BJ (cell line): ENCODE results near the gene ZNF177. TPM values are rescaled to one million over a fixed set of nuclear protein-coding genes. Genes with fewer than 3 reads are reported as not detected.

ENCODE experiments used
- CTCF ChIA-PET: fragments of 350-600 bp; formaldehyde crosslinking; extraction: SDS; loops from one replicate; lab custom pipeline; 2021; ENCODE audit warnings: antibody characterized with exemption, inconsistent platforms; lab: Yijun Ruan, JAX
- POLR2A ChIA-PET: fragments of 300-600 bp; sonication (Branson Sonifier 250); formaldehyde crosslinking; extraction: SDS; loops from one replicate; lab custom pipeline; 2021; ENCODE audit warnings: antibody characterized with exemption; lab: Charles Lee
- DNase-seq: peaks from one replicate; pipeline ENCODE4 v3.0.0-alpha.2; 2011; ENCODE audit warnings: low read depth
- H3K27me3 ChIP-seq: 2 replicates; pipeline ENCODE4 v1.6.0; 2011; ENCODE audit warnings: low read length; ENCODE audit not compliant: control insufficient read depth, insufficient read depth
- H3K36me3 ChIP-seq: 2 replicates; pipeline ENCODE4 v1.5.1; 2011; ENCODE audit warnings: low read length; ENCODE audit not compliant: control insufficient read depth, insufficient read depth
- H3K4me3 ChIP-seq: 2 replicates; pipeline ENCODE4 v1.5.1; 2011; ENCODE audit warnings: low read depth, mild to moderate bottlenecking, control low read depth, low read length
- polyA plus RNA-seq: library from polyadenylated mRNA; depleted of rRNA; stranded (reverse); fragments of >200 nt; gene quantifications from 2 replicates; pipeline ENCODE4 v1.2.3, GENCODE V29; 2011
- TF ChIP-seq, protein P1 (sequence below): IDR thresholded peaks from 2 replicates; pipeline ENCODE4 v1.5.1; 2011; ENCODE audit warnings: low read depth, mild to moderate bottlenecking, control low read depth, inconsistent platforms, low read length, moderate library complexity; ENCODE audit not compliant: insufficient read depth

The ZNF177 gene
- polyA plus RNA-seq, 1 experiment: 0.94 TPM

DNA sequence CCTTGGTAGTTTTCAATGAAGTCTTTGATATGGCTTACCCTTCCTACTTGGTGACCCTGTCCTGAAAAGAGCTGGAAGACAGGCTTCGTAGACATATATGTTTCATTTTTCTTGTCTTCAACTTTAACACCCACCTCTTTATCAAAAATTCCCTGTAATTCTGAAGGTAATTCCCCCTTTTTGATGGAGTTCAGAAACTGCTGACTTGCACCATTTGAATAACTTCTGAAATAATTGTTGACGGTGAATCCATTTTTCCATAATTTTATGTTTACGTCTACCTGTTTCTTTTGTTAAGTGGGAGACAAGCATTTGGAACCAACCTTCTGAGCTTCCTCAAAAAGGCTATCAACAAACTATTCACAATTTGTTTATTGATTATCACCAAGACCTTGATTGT, 14.6 kb upstream of the ZNF177 start:
- no peak for DNase-seq
- ChIA-PET CTCF (no interaction called here), POLR2A (no interaction called here)
- no peaks in the 10 kb centered on the region; the same call in 1 of the 2 replicates for H3K36me3 ChIP-seq
- H3K27me3 ChIP-seq: no peaks in the 10 kb centered on the region
- TF ChIP-seq, protein P1, sequence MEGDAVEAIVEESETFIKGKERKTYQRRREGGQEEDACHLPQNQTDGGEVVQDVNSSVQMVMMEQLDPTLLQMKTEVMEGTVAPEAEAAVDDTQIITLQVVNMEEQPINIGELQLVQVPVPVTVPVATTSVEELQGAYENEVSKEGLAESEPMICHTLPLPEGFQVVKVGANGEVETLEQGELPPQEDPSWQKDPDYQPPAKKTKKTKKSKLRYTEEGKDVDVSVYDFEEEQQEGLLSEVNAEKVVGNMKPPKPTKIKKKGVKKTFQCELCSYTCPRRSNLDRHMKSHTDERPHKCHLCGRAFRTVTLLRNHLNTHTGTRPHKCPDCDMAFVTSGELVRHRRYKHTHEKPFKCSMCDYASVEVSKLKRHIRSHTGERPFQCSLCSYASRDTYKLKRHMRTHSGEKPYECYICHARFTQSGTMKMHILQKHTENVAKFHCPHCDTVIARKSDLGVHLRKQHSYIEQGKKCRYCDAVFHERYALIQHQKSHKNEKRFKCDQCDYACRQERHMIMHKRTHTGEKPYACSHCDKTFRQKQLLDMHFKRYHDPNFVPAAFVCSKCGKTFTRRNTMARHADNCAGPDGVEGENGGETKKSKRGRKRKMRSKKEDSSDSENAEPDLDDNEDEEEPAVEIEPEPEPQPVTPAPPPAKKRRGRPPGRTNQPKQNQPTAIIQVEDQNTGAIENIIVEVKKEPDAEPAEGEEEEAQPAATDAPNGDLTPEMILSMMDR: no peak
- no peak overlapping the region for H3K4me3 ChIP-seq

DNA sequence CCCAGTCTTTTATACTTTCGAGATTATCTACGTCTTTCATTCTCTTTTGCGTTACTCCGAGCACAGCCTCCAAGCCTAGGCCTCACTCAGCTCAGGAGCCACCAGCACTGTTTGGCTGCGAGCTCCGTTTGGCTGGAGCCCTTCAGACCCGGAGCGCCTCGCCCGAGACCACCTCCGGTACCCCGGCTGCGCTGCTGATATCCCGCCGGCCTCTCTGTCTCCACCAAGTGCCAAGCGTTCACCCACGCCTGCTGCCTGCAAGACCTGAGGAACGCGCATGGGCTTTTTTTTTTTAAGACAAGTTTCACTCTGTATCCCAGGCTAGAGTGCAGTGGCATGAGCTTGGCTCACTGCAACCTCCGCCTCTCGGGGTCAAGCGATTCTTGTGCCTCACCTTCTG, 14.1 kb upstream of the ZNF177 start:
- DNase-seq: no peak
- POLR2A ChIA-PET: no interaction called here
- CTCF ChIA-PET: no interaction called here

DNA sequence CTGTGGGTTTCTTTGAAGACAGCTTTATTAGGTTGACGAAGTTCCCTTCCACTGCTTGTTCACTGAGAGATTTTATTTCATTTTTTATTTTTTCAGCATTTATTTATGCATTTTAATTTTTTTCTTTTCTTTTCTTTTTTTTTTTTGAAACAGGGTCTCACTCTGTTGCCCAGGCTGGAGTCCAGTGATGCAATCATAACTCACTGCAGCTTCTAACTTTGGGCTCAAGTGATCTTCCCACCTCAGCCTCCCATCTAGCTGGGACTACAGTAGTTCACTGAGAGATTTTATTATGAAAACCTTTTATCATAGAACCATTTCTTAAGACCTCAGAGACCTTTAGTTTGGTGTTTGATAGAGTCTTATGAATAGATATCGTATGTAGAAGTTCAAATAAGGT, 10.3 kb upstream of the ZNF177 start:
- no peaks in the 10 kb centered on the region for H3K27me3 ChIP-seq
- ChIA-PET POLR2A (no interaction called here), CTCF (no interaction called here)
- H3K36me3 ChIP-seq: no peaks in the 10 kb centered on the region
- DNase-seq: no peak
- TF ChIP-seq, protein P1: no peak
- no peak overlapping the region for H3K4me3 ChIP-seq

More for the DNA sequence above, 14.1 kb upstream of the ZNF177 start:
- TF ChIP-seq, protein P1: no peak
- H3K36me3 ChIP-seq: no peaks in the 10 kb centered on the region
- H3K27me3 ChIP-seq: no peaks in the 10 kb centered on the region
- H3K4me3 ChIP-seq: no peak overlapping the region

DNA sequence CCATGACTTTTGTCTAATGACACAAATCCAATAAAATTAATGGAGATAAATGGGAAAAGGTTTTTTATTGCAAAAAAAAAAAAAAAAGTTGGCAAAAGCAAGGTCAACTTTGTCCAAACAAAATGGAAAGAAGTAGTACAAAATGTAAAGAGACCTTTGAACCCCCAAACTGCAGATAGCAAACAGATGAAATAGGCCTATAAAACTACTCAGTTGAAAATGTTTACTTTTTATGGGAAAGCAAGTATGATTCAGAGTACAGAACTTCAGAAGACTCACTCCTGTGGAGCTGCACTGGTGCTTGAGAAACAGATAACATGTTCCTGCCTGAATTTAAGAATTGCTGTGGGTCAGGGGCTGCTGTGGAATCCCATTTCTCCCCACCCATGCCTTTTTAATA, 9.8 kb upstream of the ZNF177 start:
- ChIA-PET POLR2A (no interaction called here), CTCF (no interaction called here)
- DNase-seq: no peak
- Histone ChIP-seq H3K27me3 (no peaks in the 10 kb centered on the region), H3K36me3 (no peaks in the 10 kb centered on the region), H3K4me3 (no peak overlapping the region)
- TF ChIP-seq, protein P1: no peak

DNA sequence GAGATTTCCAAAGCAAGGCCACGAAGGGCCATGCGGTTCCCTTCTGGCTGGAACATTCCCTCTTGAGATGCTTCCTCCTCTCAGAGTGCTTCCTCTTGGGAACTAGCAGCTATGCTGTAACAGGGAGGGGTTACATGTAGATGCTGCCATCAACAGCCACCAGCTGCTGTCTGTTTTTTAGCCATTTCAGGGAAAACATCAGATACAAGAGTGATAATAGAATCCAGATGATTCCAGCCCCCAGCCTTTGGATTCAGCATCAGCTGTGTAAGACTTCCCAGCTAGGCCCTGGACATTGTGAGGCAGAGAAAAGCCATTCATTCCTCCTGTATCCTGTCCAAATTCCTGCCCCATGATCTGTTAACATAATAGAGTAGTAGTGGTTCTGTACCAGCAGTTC, 8.2 kb upstream of the ZNF177 start:
- no peaks in the 10 kb centered on the region for H3K27me3 ChIP-seq
- H3K4me3 ChIP-seq: no peak overlapping the region
- ChIA-PET POLR2A (no interaction called here), CTCF (no interaction called here)
- DNase-seq: no peak
- no peaks in the 10 kb centered on the region for H3K36me3 ChIP-seq
- TF ChIP-seq, protein P1: no peak
